HCT116 (cell line): ENCODE measurements around the gene ARHGAP20. TPM values are rescaled to one million over a fixed set of nuclear protein-coding genes. Genes with fewer than 3 reads are reported as not detected.

Source experiments
- ATAC-seq: fragments of 200-7000 bp; cut with Tn5 transposase; 2 replicates; pipeline ENCODE4 v1.9.1; 2020; ENCODE audit warnings: mild to moderate bottlenecking, moderate library complexity
- BruUV-seq: library from RNA; stranded (reverse); fragments of 400-500 nt; replicated peaks from 2 replicates; lab custom pipeline; 2021; lab: Mats Ljungman, UMichigan
- CTCF ChIA-PET: fragments of 300-600 bp; sonication (Branson Sonifier 250); formaldehyde crosslinking; loops from one replicate; lab custom pipeline; 2021; ENCODE audit warnings: antibody characterized with exemption; lab: Charles Lee
- POLR2A ChIA-PET: fragments of 300-600, 350-600 bp; sonication (Branson Sonifier 250); formaldehyde crosslinking; loops from one replicate; lab custom pipeline; 2021; ENCODE audit warnings: antibody characterized with exemption; lab: Charles Lee
- RAD21 ChIA-PET, 2 experiments: fragments of 300-600 bp; sonication (Branson Sonifier 250); formaldehyde crosslinking; loops; one replicate each; lab custom pipeline; 2023; ENCODE audit warnings: low total read pairs in 2 of 2; ENCODE audit not compliant: uncharacterized antibody in 2 of 2, unreplicated experiment in 2 of 2, low non-redundant PET in 1 of 2; lab: Charles Lee
- DNase-seq: peaks from one replicate; pipeline ENCODE4 v3.0.0-alpha.2; 2010; ENCODE audit warnings: low read depth, low spot score
- H2AFZ ChIP-seq: fragments of 200-600 bp; shearing (Covaris generic), sonication (generic); 2 replicates; pipeline ENCODE4 v1.6.1; 2017; ENCODE audit warnings: low read depth, mixed run types, mixed read lengths, antibody characterized with exemption, low read length; ENCODE audit not compliant: poor library complexity, severe bottlenecking
- H3K27ac ChIP-seq: 2 replicates; pipeline ENCODE4 v1.5.1; 2012; ENCODE audit warnings: low read depth, low read length
- H3K27me3 ChIP-seq: fragments of 200-600 bp; sonication (generic); 2 replicates; pipeline ENCODE4 v1.6.1; 2016; ENCODE audit warnings: mixed run types, low read length, mixed read lengths; ENCODE audit not compliant: insufficient read depth
- H3K36me3 ChIP-seq, 2 experiments: fragments of 200-500 bp in 1 of 2; fragments of 200-600 bp in 1 of 2; sonication (Bioruptor generic) in 1 of 2; sonication (generic) in 1 of 2; 2 replicates each; pipeline versions ENCODE4 v1.5.1 to v1.6.1; 2014 to 2016; ENCODE audit warnings: low read length in 2 of 2, inconsistent platforms in 1 of 2, mixed read lengths in 1 of 2, mixed run types in 1 of 2; ENCODE audit not compliant: insufficient read depth in 2 of 2, control insufficient read depth in 1 of 2
- H3K4me1 ChIP-seq, 2 experiments: fragments of 200-600 bp in 1 of 2; sonication (generic) in 1 of 2; 2 replicates each; pipeline versions ENCODE4 v1.5.1 to v1.6.1; 2012 to 2017; ENCODE audit warnings: low read length in 2 of 2, inconsistent platforms in 1 of 2, mild to moderate bottlenecking in 1 of 2, mixed read lengths in 1 of 2, mixed run types in 1 of 2, moderate library complexity in 1 of 2; ENCODE audit not compliant: insufficient read depth in 2 of 2, control insufficient read depth in 1 of 2
- H3K4me2 ChIP-seq: fragments of 200-600 bp; sonication (generic); 2 replicates; pipeline ENCODE4 v1.6.1; 2017; ENCODE audit warnings: mixed run types, low read length, mixed read lengths
- H3K4me3 ChIP-seq, 2 experiments: fragments of 200-600 bp in 1 of 2; sonication (generic) in 1 of 2; replicated peaks in 1 of 2; 2 replicates each; pipeline ENCODE4 v1.5.1; 2011 to 2016; ENCODE audit warnings: low read length in 2 of 2, control low read depth in 1 of 2, low read depth in 1 of 2, mild to moderate bottlenecking in 1 of 2, mixed read lengths in 1 of 2, mixed run types in 1 of 2
- H3K79me2 ChIP-seq: fragments of 200-600 bp; sonication (generic); 2 replicates; pipeline ENCODE4 v1.6.1; 2017; ENCODE audit warnings: mild to moderate bottlenecking, mixed run types, low read length, moderate library complexity, mixed read lengths; ENCODE audit not compliant: insufficient read depth
- H3K9ac ChIP-seq: fragments of 200-600 bp; sonication (generic); 2 replicates; pipeline ENCODE4 v1.6.1; 2016; ENCODE audit warnings: low read length, mixed read lengths
- H3K9me2 ChIP-seq: fragments of 200-600 bp; sonication (generic), shearing (Covaris generic); 2 replicates; pipeline ENCODE4 v1.6.1; 2017; ENCODE audit warnings: mixed run types, mild to moderate bottlenecking, moderate library complexity; ENCODE audit not compliant: insufficient read depth
- H3K9me3 ChIP-seq, 2 experiments: fragments of 200-500 bp in 1 of 2; fragments of 200-600 bp in 1 of 2; sonication (Bioruptor generic) in 1 of 2; sonication (generic) in 1 of 2; 2 replicates each; pipeline ENCODE4 v1.6.1; 2014 to 2017; ENCODE audit warnings: low read length in 2 of 2, mixed read lengths in 2 of 2, inconsistent platforms in 1 of 2, low read depth in 1 of 2, mild to moderate bottlenecking in 1 of 2, mixed run types in 1 of 2, moderate library complexity in 1 of 2; ENCODE audit not compliant: control insufficient read depth in 1 of 2, insufficient read depth in 1 of 2
- H4K20me1 ChIP-seq: fragments of 200-600 bp; sonication (generic), shearing (Covaris generic); 2 replicates; pipeline ENCODE4 v1.6.1; 2017; ENCODE audit warnings: mixed run types, mild to moderate bottlenecking, moderate library complexity; ENCODE audit not compliant: insufficient read depth
- CBX3 ChIP-seq: IDR thresholded peaks from 2 replicates; pipeline ENCODE4 v1.6.1; 2012; ENCODE audit warnings: low read depth
- EGR1 ChIP-seq: IDR thresholded peaks from 2 replicates; pipeline ENCODE4 v1.6.1; 2012; ENCODE audit warnings: low read depth
- ELF1 ChIP-seq: IDR thresholded peaks from 2 replicates; pipeline ENCODE4 v1.6.1; 2012; ENCODE audit warnings: low read depth, borderline replicate concordance
- EZH2 ChIP-seq: fragments of 200-600 bp; sonication (generic); IDR thresholded peaks from 2 replicates; pipeline ENCODE4 v1.6.1; 2017; ENCODE audit warnings: antibody characterized with exemption, mixed run types
- FOSL1 ChIP-seq: IDR thresholded peaks from 2 replicates; pipeline ENCODE4 v1.6.1; 2012; ENCODE audit warnings: low read depth
- POLR2A ChIP-seq: IDR thresholded peaks from 2 replicates; pipeline ENCODE4 v1.7.0; 2011; ENCODE audit warnings: borderline replicate concordance; ENCODE audit not compliant: insufficient read depth, insufficient read length; ENCODE audit errors: extremely low read depth
- POLR2AphosphoS5 ChIP-seq: IDR thresholded peaks from 2 replicates; pipeline ENCODE4 v1.6.1; 2011; ENCODE audit warnings: mild to moderate bottlenecking, low read depth, low read length, moderate library complexity
- TCF7L2 ChIP-seq: IDR thresholded peaks from 2 replicates; pipeline ENCODE4 v1.7.0; 2011; ENCODE audit warnings: borderline replicate concordance, inconsistent platforms; ENCODE audit not compliant: insufficient read depth, insufficient read length; ENCODE audit errors: extremely low read depth
- YY1 ChIP-seq: IDR thresholded peaks from 2 replicates; pipeline ENCODE4 v1.6.1; 2011; ENCODE audit warnings: low read length, low read depth, moderate library complexity, mild to moderate bottlenecking; ENCODE audit not compliant: insufficient replicate concordance; ENCODE audit errors: extremely low read depth
- ZNF274 ChIP-seq: fragments of 200-500 bp; sonication (Bioruptor generic); IDR thresholded peaks from 2 replicates; pipeline ENCODE4 v1.6.1; 2014; ENCODE audit warnings: mild to moderate bottlenecking, low read depth, low read length, inconsistent platforms
- intact Hi-C: fragments of 100-400 bp; cut with micrococcal nuclease; formaldehyde crosslinking; loops from 2 replicates; pipeline ENCODE4 v1.10.0; 2022
- total RNA-seq: library from RNA; stranded (reverse); gene quantifications from one replicate; pipeline ENCODE4 v1.2.1, GENCODE V29; 2021; ENCODE audit not compliant: unreplicated experiment
- TF ChIP-seq, protein P1 (sequence below), 3 experiments: fragments of 200-600 bp in 1 of 3; sonication (generic) in 1 of 3; IDR thresholded peaks in 2 of 3; conservative IDR thresholded peaks in 1 of 3; 2 replicates each; pipeline ENCODE4 v1.5.1; 2012 to 2017; ENCODE audit warnings: low read depth in 2 of 3, low read length in 2 of 3, antibody characterized with exemption in 1 of 3, borderline replicate concordance in 1 of 3, control low read depth in 1 of 3, mild to moderate bottlenecking in 1 of 3, mixed read lengths in 1 of 3, mixed run types in 1 of 3, moderate library complexity in 1 of 3; ENCODE audit not compliant: insufficient read depth in 1 of 3
- TF ChIP-seq, protein P2 (sequence below): IDR thresholded peaks from 2 replicates; pipeline ENCODE4 v1.6.1; 2012

Gene ARHGAP20
- total RNA-seq, 1 experiment from 2014 or later = not detected

GRCh38 chr11:110587972-110588371, 124.3 kb downstream of the ARHGAP20 start (continued):
- TF ChIP-seq POLR2AphosphoS5 (no peak), ELF1 (no peak), FOSL1 (no peak)
- TF ChIP-seq, protein P1, sequence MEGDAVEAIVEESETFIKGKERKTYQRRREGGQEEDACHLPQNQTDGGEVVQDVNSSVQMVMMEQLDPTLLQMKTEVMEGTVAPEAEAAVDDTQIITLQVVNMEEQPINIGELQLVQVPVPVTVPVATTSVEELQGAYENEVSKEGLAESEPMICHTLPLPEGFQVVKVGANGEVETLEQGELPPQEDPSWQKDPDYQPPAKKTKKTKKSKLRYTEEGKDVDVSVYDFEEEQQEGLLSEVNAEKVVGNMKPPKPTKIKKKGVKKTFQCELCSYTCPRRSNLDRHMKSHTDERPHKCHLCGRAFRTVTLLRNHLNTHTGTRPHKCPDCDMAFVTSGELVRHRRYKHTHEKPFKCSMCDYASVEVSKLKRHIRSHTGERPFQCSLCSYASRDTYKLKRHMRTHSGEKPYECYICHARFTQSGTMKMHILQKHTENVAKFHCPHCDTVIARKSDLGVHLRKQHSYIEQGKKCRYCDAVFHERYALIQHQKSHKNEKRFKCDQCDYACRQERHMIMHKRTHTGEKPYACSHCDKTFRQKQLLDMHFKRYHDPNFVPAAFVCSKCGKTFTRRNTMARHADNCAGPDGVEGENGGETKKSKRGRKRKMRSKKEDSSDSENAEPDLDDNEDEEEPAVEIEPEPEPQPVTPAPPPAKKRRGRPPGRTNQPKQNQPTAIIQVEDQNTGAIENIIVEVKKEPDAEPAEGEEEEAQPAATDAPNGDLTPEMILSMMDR (IDR thresholded peaks at IDR 0.05 in 2 of 3, conservative IDR thresholded peaks at IDR 0.05 in 1 of 3; ENCODE audit: borderline replicate concordance in 1 of 3, insufficient read depth in 1 of 3, low read depth in 2 of 3, low read length in 2 of 3) = no peak
- TF ChIP-seq, all 23 proteins: peak for 0

DNA sequence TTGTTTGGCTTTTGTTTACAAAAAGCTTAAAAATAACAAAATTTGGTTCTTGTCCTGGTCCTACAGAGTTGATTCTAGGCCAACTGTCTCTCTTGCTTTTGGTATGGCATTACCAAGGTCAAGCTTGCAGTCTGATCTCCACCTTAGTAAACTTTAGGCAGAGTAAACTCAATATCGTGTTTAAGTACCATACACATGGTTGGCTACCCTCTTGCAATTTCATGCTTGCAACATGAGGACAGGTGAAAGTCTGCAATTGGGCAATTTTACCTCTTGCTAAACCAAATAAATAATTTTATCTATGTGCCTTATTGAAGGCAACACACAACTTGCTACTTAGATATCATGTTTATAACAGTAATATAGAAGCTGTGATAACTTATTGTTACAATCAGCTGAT, 125.1 kb downstream of the ARHGAP20 start:
- DNase-seq (no peak), ATAC-seq (no peak)
- Histone ChIP-seq H3K4me3 (no peak overlapping the region), H3K9me2 (no peaks in the 10 kb centered on the region), H3K79me2 (no peaks in the 10 kb centered on the region), H4K20me1 (no peaks in the 10 kb centered on the region), H3K4me2 (no peak overlapping the region), H3K36me3 (no peaks in the 10 kb centered on the region), H3K27me3 (peaks cover 34% of the 10 kb centered on the region), H3K9ac (no peak overlapping the region), H3K4me1 (no peaks in the 10 kb centered on the region), H3K27ac (no peak overlapping the region), H2AFZ (no peak overlapping the region), H3K9me3 (no peaks in the 10 kb centered on the region)
- ChIA-PET RAD21 (no interaction called here), POLR2A (no interaction called here), CTCF (no interaction called here)
- BruUV-seq = no TSS peak
- intact Hi-C loops = no loop called here
- no peak for TF ChIP-seq EGR1
- no peak for TF ChIP-seq TCF7L2
- TF ChIP-seq, protein P2, sequence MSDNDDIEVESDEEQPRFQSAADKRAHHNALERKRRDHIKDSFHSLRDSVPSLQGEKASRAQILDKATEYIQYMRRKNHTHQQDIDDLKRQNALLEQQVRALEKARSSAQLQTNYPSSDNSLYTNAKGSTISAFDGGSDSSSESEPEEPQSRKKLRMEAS = no peak
- TF ChIP-seq CBX3 = no peak
- TF ChIP-seq EZH2 = no peak
- no peak for TF ChIP-seq ZNF274
- no peak for TF ChIP-seq POLR2A
- no peak for TF ChIP-seq FOSL1
- TF ChIP-seq YY1 = no peak
